Measurements from ENCODE around the gene KLHL29.

GRCh38 chr2:23432531-23432930 is 47.6 kb downstream of the KLHL29 start:
- TF ChIP-seq FOXA1 (IDR thresholded peaks at IDR 0.05) (no peak), ZBTB33 (IDR thresholded peaks at IDR 0.05) (no peak), CTCF (IDR thresholded peaks at IDR 0.05; ENCODE audit: low read depth, low read length, missing input control) (no peak), MAX (IDR thresholded peaks at IDR 0.05) (no peak), TAF1 (conservative IDR thresholded peaks at IDR 0.05) (no peak)

Measured in liver (tissue), 3 donors.